Skin of body (tissue), 2 donors: ENCODE data around the gene TMEM200A. TPM values are rescaled to one million over a fixed set of nuclear protein-coding genes. Genes with fewer than 3 reads are reported as not detected.

ENCODE experiments used
- DNase-seq: peaks from one replicate; lab custom pipeline; 2025; lab: John Stamatoyannopoulos, UW
- total RNA-seq: library from RNA; depleted of rRNA; stranded (reverse); fragments of >200 nt; gene quantifications from one replicate; pipeline ENCODE4 v1.2.3, GENCODE V29; 2014

Gene TMEM200A
- total RNA-seq, 1 donor from 2014 or later: 9.3 TPM

DNA sequence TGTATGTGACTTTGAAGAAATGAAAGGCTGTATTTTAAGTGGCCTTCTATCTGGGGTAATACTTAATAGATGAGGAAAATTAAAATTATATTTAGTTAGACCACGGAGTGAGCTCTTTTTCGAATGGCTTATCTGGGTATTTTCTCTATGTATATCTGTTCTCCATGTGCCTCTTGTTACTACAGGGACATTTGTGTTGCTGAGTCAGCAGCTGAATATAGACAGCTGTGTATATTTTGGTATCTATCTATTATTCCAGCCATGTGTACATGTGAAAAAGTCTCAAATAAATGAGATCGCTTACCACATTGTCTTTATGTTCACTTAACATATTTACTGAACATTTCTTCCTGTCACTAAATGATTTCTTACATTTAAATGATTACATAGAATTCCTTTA lies 57.2 kb downstream of the TMEM200A start:
- DNase-seq: no peak

DNA sequence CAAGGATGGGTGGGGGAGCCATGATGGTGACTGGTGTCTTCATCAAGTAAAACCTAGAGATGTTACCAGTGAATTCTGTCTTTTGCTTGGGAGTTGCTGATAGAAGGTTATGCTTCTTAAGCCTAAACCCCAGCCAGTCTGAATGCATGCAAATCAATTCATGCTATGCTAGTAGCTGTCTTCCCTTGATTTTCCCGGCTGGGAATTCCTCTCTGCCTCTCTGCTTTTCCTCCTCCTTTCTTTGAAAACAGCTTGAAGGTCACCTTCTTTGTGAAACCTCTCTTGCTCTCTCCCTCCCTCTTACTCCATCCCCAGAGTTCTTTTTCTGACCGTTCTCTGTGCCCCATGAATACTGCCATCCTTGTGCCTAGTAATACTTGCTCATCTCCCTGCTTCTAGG lies 58.9 kb downstream of the TMEM200A start:
- DNase-seq: no peak

GRCh38 chr6:130425537-130425936 lies 59.7 kb downstream of the TMEM200A start:
- no peak for DNase-seq

DNA sequence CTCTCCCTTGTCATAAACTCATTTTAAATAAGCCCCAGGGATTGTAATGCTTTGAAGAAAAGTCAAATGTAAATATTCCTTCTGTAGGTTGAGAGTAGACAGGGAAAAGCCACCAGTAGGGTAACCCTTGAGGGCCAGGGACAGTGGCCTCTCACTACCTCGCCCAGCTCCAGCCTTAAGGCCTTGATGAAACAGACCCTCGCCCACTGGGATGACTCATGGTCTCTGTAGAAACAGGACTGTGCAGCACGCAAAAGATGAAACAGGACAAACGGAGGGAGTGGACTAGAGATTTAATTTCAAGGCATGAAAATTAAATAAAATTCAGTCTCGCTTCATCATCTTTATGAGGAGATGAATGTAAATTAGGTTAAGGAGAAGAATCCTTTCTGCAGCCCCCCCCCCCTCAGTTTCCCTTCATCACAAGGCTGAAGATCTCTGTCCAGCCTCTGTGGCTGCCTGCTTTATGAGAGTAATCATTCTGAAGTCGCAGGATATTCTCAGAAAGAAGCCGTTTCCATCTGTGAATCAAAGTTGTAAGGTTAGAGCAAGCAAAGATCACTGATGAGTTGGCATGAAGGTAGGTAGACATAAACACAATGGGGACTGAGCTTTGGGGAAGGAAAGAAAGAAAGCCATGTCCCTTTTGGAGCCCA lies 60.4 kb downstream of the TMEM200A start:
- DNase-seq: no peak

GRCh38 chr6:130431346-130431852 lies 65.6 kb downstream of the TMEM200A start:
- no peak for DNase-seq

GRCh38 chr6:130432838-130433237 lies 67.0 kb downstream of the TMEM200A start:
- no peak for DNase-seq

DNA sequence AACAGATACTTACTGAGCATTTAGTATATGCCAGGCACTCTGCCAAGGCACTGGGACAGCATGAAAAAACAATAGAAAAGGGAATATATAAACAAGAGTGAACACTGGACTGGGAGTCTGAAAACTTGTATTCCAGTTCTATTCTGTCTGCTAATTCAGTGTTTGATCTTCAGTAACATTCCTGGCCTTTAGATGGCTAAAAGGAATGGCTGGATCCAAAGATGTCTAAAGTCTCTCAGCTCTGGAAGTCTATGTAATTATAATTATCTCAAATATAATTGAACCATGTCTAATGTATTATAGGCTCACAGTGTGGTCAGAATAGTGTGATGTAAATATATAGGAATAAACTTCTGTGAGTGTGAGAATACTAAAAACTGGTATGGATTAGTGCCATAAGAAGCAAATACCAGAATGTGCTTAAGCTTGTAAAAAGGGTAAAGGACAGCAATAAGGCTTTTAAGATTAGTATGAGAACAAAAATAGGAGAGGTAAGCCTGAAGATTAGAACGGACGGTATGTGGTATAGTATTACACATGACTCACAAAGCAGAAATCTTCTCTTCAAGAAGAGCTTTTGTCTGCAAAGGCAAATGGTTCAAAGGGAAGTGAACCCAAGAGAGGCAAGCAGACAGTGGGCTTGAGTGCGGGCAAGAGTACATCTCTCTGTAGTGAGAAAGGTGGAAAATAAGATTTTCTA lies 68.5 kb downstream of the TMEM200A start:
- DNase-seq: no peak

DNA sequence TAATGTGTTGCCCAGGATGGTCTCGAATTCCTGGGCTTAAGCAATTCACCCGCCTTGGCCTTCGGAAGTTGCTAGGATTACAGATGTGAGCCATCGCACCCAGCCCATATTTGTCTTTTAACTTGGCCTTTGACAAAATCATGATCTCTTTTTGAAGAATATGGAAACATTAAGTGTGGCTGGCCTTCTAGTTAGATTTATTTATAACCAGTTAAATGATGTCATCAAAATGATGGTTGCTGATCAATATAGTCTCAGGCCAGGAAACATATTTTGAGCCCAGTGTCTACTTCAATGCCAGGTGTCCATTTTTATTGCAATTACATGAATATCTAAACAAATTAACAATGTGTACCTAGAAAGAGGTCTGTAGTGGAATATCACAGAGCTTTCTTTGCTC lies 69.4 kb downstream of the TMEM200A start:
- DNase-seq: no peak

GRCh38 chr6:130437961-130438360 lies 72.1 kb downstream of the TMEM200A start:
- no peak for DNase-seq

DNA sequence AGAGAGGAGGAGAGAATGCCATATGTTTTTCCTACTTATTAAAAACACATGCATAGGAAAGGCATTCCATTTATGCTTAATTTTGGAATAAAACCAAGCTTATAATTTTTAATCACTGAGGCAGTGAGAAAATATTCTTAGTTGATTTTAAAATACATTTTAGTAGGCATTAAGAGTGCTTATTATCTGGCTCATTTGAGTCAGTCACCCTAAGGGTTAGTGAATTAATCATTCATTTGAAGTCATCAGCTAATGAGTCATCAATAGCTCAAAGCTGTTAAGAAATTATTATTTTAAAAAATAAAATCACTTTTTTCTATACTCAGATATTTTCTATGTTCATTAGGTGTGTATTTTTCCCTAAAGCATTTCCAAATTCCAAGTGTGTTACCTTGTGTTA lies 81.6 kb downstream of the TMEM200A start:
- no peak for DNase-seq

- DNase-seq: no peak
Observed at GRCh38 chr6:130452336-130452735, 86.5 kb downstream of the TMEM200A start.

DNA sequence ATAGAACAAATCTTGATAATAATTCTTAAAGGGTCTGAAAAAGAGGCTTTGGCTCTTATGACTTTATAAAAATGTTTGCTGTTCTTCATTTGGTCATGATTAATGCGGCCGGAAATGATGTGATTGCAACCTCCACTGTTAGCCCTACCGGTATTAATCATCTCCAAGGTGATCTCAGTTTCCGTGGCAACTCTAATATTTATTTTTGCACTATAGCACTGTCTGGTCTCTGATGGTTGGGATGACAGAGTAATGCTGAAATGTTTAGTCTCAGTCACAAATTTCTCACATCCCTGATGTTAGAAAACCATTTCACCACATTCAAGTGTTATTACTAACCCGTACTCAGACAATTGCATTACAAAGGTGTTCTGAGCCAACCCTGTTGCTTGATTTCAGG lies 87.4 kb downstream of the TMEM200A start:
- DNase-seq: no peak

DNA sequence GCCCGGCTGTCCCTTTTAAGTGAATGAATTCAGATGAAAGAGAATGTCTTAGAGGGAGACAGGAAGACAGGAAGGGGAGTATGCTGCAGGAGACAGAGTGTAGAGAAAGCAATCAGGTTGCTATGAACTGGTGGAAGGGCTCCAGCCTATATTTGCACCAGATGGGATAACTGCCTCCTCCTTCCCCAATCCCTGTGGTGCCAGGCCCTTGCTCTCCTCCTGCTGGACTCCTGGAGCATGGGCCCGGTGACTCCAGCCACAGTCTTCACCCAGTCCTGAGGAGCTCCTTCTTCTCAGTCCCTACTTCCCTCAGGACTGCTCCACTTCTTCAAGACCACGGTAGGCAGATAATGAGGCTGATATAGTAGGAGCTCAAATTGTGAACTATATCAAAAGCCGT lies 91.8 kb downstream of the TMEM200A start:
- DNase-seq: no peak

DNA sequence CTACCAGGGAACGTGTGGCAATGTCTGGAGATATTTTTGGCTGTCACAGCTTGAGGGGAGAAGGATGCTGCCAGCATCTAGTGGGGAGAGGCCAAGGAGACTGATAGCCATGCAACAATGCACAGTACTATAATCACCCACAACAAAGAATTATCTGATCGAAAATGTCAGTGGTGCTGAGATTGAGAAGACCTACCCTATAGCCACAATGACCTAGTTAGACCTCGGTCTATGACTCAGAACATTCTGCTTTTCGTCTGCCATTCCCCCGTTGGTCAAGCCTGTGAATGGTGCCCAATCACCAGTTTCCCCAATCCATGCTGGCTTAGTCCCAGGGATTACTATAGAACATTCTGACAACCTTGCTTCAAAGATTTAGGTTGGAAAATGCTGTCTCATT lies 93.5 kb downstream of the TMEM200A start:
- no peak for DNase-seq

GRCh38 chr6:130460934-130461333 lies 95.1 kb downstream of the TMEM200A start:
- no peak for DNase-seq

GRCh38 chr6:130466052-130466747 lies 100.4 kb downstream of the TMEM200A start:
- DNase-seq: no peak

GRCh38 chr6:130466748-130467061 lies 100.9 kb downstream of the TMEM200A start:
- DNase-seq: no peak

GRCh38 chr6:130467146-130468050 lies 101.6 kb downstream of the TMEM200A start:
- no peak for DNase-seq

GRCh38 chr6:130470766-130471165 lies 104.9 kb downstream of the TMEM200A start:
- no peak for DNase-seq

GRCh38 chr6:130473886-130474285 lies 108.1 kb downstream of the TMEM200A start:
- DNase-seq: no peak

DNA sequence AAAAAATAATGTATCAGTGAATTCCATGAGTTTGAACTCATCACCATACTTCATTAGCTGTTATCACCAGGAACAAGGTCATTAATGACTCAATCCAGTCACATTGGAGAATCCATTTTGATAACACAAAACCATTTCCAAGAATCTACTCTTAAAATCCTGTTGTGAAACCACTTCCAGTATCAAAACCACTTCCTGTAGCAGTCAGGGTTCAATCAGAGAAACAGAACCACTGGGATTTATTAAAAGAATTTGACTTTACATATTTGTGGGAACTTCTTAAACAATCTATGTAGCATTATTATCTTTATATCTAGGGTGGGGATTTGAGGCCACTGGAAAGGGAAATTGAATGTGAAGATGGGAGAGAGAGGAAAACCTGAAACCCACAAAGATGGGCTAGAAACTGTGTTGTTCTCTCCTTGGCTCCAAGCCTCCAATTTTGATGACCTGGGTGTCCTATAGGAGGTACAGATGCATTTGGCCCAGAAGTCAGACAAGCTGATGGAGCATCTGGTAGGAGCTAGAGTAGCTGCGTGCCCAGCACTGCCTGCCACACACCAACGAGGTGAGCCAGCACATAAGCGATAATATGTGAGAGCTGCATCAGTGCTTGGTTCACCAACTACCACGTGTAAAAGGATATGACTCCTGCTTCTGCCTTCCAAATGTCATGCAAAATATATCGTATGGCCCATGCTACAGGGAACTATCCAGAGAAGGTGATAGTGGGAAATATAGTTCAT lies 117.0 kb downstream of the TMEM200A start:
- no peak for DNase-seq
